Measurements from ENCODE around the gene UNKL. TPM values are rescaled to one million over a fixed set of nuclear protein-coding genes. Genes with fewer than 3 reads are reported as not detected.

Gene UNKL
- total and polyA plus RNA-seq, 2 donors (not counting 1 experiment from before 2014, with no cell fraction given), result 53.9 to 178 TPM

DNA sequence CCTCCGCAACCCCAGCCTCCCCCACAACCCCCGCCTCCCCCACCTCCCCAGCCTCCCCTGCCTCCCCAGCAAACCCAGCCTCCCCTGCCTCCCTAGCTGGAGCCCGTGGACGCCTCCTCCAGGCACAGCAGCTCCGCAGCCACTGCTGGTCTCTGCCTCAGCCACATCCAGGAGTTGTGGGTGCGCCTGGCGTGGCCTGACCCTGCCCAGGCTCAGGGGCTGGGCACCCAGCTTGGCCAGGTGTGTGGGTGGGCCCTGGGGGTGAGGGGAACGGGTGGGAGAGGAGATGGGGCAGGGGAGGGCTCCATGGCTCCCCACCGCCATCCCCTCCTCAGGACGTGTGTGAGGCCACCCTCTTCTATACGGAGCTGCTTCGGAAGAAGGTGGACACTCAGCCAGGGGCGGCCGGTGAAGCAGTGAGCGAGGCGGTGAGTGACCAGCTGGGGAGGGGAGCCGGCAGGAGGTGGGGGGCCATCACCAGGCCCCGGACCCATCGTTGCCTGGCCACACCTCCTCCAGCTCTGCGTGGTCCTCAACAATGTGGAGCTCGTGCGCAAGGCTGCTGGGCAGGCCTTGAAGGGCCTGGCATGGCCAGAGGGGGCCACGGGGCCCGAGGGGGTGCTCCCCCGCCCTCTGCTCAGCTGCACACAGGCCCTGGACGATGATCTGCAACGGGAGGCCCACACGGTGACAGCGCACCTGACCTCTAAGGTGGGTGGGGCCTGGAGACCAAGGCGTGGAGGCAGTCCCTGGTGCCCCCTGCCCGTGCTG lies 68.7 kb downstream of the UNKL start:
- POLR2A ChIA-PET, result interaction anchor here (0.6 to 1.6 kb wide), 2 partner anchors 14 to 26 kb away, joined by 3 to 4 read pairs; no protein-coding TSS in a partner anchor

More for the DNA sequence above, 68.7 kb downstream of the UNKL start:
- Histone ChIP-seq H3K4me3 (ENCODE audit: control extremely low read depth in 1 of 5, extremely low read depth in 1 of 5, insufficient read depth in 1 of 5, low read depth in 2 of 5, low read length in 4 of 5) (no peak overlapping the region), H3K9ac (ENCODE audit: low read length) (no peak overlapping the region), H4K20me1 (ENCODE audit: control insufficient read depth, insufficient read depth, low read length, poor library complexity, severe bottlenecking) (peaks cover 30% of the 10 kb centered on the region), H3K9me3 (ENCODE audit: control extremely low read depth in 1 of 3, control insufficient read depth in 2 of 3, insufficient read depth in 1 of 3, low read length in 2 of 3) (no peaks in the 10 kb centered on the region), H3K27me3 (replicated peaks in 1 of 4; ENCODE audit: control extremely low read depth in 1 of 4, control insufficient read depth in 3 of 4, insufficient read depth in 4 of 4, low read length in 3 of 4) (no peaks in the 10 kb centered on the region), H3K4me2 (replicated peaks; ENCODE audit: low read depth, low read length, poor library complexity, severe bottlenecking) (no peak overlapping the region), H3K79me2 (ENCODE audit: control insufficient read depth, insufficient read depth, low read length) (peaks cover 5% of the 10 kb centered on the region), H3K4me1 (ENCODE audit: control insufficient read depth in 2 of 2, insufficient read depth in 2 of 2, low read length in 2 of 2) (peaks cover 21 to 35% of the 10 kb centered on the region in 2 donors), H2AFZ (ENCODE audit: insufficient read depth, low read depth, low read length, poor library complexity, severe bottlenecking) (no peak overlapping the region), H3K36me3 (replicated peaks in 1 of 2; ENCODE audit: control extremely low read depth in 1 of 2, control insufficient read depth in 1 of 2, extremely low read depth in 1 of 2, insufficient read depth in 2 of 2, low read length in 1 of 2) (peaks cover 0 to 27% of the 10 kb centered on the region in 2 experiments), H3K27ac (ENCODE audit: low read length in 2 of 2) (no peak overlapping the region)
- WGBS (ENCODE audit: insufficient coverage), result 83% methylated on average over 29 of the region's 31 CpGs
- DNase-seq, result no peak
- CTCF ChIA-PET, result interaction anchor here (1.1 to 2.1 kb wide), 2 partner anchors 14 to 18 kb away, joined by 3 to 6 read pairs; no protein-coding TSS in a partner anchor
- Mint-ChIP-seq H3K27me3 (no peaks in the 10 kb centered on the region), H3K4me1 (peaks cover 29% of the 10 kb centered on the region), H3K27ac (no peak overlapping the region), H3K4me3 (no peak overlapping the region), H3K9me3 (ENCODE audit: insufficient read depth) (no peaks in the 10 kb centered on the region)
- intact Hi-C loops (cut with micrococcal nuclease), result loop anchor here (10.0 kb wide), 1 partner anchor 269 kb away; the partner anchor contains the start of genes CRAMP1 and IFT140
- ATAC-seq (ENCODE audit: low read depth), result no peak
- TF ChIP-seq, protein P1, sequence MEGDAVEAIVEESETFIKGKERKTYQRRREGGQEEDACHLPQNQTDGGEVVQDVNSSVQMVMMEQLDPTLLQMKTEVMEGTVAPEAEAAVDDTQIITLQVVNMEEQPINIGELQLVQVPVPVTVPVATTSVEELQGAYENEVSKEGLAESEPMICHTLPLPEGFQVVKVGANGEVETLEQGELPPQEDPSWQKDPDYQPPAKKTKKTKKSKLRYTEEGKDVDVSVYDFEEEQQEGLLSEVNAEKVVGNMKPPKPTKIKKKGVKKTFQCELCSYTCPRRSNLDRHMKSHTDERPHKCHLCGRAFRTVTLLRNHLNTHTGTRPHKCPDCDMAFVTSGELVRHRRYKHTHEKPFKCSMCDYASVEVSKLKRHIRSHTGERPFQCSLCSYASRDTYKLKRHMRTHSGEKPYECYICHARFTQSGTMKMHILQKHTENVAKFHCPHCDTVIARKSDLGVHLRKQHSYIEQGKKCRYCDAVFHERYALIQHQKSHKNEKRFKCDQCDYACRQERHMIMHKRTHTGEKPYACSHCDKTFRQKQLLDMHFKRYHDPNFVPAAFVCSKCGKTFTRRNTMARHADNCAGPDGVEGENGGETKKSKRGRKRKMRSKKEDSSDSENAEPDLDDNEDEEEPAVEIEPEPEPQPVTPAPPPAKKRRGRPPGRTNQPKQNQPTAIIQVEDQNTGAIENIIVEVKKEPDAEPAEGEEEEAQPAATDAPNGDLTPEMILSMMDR (IDR thresholded peaks at IDR 0.05), result no peak
- no peak for TF ChIP-seq EZH2 (IDR thresholded peaks at IDR 0.05; ENCODE audit: borderline replicate concordance, insufficient read depth, low read depth, low read length, poor library complexity, severe bottlenecking)

All from B cell (primary cell).